Measurements from ENCODE around the gene SP110.

DNA sequence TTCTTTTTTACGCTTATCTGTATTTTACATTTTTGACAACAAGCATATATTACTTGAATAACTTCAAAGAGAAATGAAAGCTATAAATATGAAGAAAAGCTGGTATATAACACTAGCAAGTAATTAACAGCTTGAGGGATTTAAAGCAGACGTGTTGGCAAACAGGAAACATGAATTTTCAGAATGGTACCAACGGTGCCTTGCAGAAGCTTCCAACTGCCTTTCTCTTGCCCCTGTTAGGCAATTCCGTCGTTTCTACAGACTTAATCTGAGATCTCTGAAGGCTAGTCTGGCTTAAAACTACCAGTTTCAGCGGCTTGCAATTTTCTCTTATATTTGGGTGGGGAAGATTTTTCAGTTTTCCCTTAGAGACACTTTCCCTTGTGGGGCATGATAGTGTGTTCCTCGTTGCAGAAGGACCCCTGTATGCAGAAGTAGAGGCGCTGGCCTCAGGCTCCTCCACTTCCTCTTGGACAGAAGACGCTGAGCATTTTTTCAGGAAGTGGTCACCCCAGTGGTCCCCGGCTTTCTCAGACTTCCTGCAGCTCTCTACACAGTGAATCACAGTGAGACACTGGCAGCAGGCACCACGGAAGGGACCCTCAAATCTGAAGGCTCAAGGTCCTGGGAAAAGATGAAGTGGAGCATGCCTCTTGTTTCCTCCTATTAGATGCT lies 94.9 kb downstream of the SP110 start:
- TF ChIP-seq CTCF (IDR thresholded peaks at IDR 0.05): no peak
- no peak for TF ChIP-seq POLR2AphosphoS5 (IDR thresholded peaks at IDR 0.05; ENCODE audit: insufficient read depth in 1 of 2, low read depth in 1 of 2)
- no peak for TF ChIP-seq POLR2A (IDR thresholded peaks at IDR 0.05)
